ENCODE measurements around the gene DUSP11.

- TF ChIP-seq CTCF (IDR thresholded peaks at IDR 0.05) (no peak), SMC3 (IDR thresholded peaks at IDR 0.05; ENCODE audit: low read depth, low read length) (no peak), USF1 (IDR thresholded peaks at IDR 0.05; ENCODE audit: borderline replicate concordance, low read depth) (no peak), POLR2AphosphoS5 (IDR thresholded peaks at IDR 0.05; ENCODE audit: low read depth, low read length) (no peak), REST (IDR thresholded peaks at IDR 0.05; ENCODE audit: low read depth, low read length) (no peak)
Measured at GRCh38 chr2:73716543-73717250, 63.2 kb downstream of the DUSP11 start.
